ENCODE data around the gene RTCA. TPM values are rescaled to one million over a fixed set of nuclear protein-coding genes. Genes with fewer than 3 reads are reported as not detected.
"Not testable (repeated sequence)": the region's sequence is repeated elsewhere in the genome, so short reads cannot be mapped to it uniquely, and the experiment has no call there.

RTCA gene
- total RNA-seq, 1 experiment from 2014 or later, result 41.7 TPM

DNA sequence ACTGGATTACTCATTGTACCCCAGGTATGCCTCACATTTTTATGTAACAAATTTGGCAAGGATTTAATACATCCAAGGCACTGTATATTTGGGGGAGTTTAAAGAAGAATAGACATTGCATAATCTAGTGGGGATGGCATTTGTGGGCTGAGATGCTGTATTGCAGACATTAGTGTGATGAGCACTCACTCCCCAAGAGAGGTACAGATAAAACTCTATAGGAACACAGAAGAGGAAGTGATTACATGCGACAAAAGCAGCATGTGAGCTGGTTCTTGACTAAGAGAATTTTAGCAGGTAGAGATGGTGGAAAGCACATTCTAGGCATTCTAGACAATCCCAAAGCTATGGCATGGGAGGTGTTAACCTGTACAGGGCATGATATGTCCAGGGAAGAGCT is 62.1 kb downstream of the RTCA start:
- Histone ChIP-seq H3K9ac (ENCODE audit: low read length) (no peak overlapping the region), H3F3A (ENCODE audit: low read length, unreplicated experiment) (no peaks in the 10 kb centered on the region), H2AFZ (ENCODE audit: low read length) (no peak overlapping the region), H3K4me3 (ENCODE audit: low read length) (no peak overlapping the region), H3K4me2 (ENCODE audit: low read length) (no peak overlapping the region), H3K36me3 (ENCODE audit: low read depth, low read length) (no peaks in the 10 kb centered on the region), H3K9me3 (ENCODE audit: low read length) (no peaks in the 10 kb centered on the region), H3K4me1 (ENCODE audit: insufficient read depth, low read length) (peaks cover 5% of the 10 kb centered on the region; the same call in 1 of the 2 replicates), H3K27ac (ENCODE audit: low read length) (no peak overlapping the region), H3K27me3 (ENCODE audit: low read length) (no peaks in the 10 kb centered on the region), H3K9me2 (replicated peaks; ENCODE audit: low read length) (no peaks in the 10 kb centered on the region), H4K20me1 (ENCODE audit: low read length) (no peaks in the 10 kb centered on the region), H3K79me2 (ENCODE audit: low read length) (no peaks in the 10 kb centered on the region)
- no peak for TF ChIP-seq EZH2phosphoT487 (IDR thresholded peaks at IDR 0.05; ENCODE audit: borderline replicate concordance, low read length)
- TF ChIP-seq, protein P1, sequence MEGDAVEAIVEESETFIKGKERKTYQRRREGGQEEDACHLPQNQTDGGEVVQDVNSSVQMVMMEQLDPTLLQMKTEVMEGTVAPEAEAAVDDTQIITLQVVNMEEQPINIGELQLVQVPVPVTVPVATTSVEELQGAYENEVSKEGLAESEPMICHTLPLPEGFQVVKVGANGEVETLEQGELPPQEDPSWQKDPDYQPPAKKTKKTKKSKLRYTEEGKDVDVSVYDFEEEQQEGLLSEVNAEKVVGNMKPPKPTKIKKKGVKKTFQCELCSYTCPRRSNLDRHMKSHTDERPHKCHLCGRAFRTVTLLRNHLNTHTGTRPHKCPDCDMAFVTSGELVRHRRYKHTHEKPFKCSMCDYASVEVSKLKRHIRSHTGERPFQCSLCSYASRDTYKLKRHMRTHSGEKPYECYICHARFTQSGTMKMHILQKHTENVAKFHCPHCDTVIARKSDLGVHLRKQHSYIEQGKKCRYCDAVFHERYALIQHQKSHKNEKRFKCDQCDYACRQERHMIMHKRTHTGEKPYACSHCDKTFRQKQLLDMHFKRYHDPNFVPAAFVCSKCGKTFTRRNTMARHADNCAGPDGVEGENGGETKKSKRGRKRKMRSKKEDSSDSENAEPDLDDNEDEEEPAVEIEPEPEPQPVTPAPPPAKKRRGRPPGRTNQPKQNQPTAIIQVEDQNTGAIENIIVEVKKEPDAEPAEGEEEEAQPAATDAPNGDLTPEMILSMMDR (conservative IDR thresholded peaks at IDR 0.05; ENCODE audit: low read depth, low read length), result no peak
- no peak for TF ChIP-seq EZH2 (IDR thresholded peaks at IDR 0.05; ENCODE audit: low read length, unreplicated experiment)
- DNase-seq, result no peak
- ChIA-PET CTCF (no interaction called here), POLR2A (ENCODE audit: unreplicated experiment) (interaction anchor here (0.6 kb wide), 1 partner anchor 688 kb away, joined by 4 read pairs; no protein-coding TSS in a partner anchor)
- BruUV-seq (replicated peaks), result no TSS peak
- ATAC-seq, result no peak
- intact Hi-C loops (cut with micrococcal nuclease), result no loop called here

DNA sequence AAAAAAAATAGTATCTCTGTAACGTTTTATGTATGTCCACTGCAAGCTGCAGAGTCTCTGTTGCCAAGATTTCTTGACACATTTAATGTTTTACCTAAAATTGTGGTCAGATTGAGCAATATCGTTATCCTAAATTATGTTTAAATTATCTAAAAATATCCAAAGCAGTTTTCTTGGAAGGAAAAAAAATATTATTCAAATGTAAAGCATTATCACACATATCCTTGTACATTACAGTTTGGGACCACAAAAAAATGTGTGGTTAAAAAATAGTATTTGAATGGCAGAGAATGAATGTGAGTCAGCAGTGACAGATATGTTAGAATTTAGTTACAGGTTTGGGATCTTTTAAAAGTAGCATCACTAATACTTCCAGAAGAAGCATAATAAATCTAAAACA is 65.1 kb downstream of the RTCA start:
- H3K27ac ChIP-seq (ENCODE audit: low read length); POLR2A ChIA-PET (ENCODE audit: unreplicated experiment); H3K4me2 ChIP-seq (ENCODE audit: low read length); H3K4me1 ChIP-seq (ENCODE audit: insufficient read depth, low read length); H3K9me3 ChIP-seq (ENCODE audit: low read length); H2AFZ ChIP-seq (ENCODE audit: low read length); H3K79me2 ChIP-seq (ENCODE audit: low read length); H3K9me2 ChIP-seq (replicated peaks; ENCODE audit: low read length); H3K9ac ChIP-seq (ENCODE audit: low read length); intact Hi-C loops (cut with micrococcal nuclease); H3F3A ChIP-seq (ENCODE audit: low read length, unreplicated experiment); H3K4me3 ChIP-seq (ENCODE audit: low read length); BruUV-seq (replicated peaks); H4K20me1 ChIP-seq (ENCODE audit: low read length); H3K36me3 ChIP-seq (ENCODE audit: low read depth, low read length); H3K27me3 ChIP-seq (ENCODE audit: low read length); ATAC-seq; DNase-seq; CTCF ChIA-PET: not testable (repeated sequence)

DNA sequence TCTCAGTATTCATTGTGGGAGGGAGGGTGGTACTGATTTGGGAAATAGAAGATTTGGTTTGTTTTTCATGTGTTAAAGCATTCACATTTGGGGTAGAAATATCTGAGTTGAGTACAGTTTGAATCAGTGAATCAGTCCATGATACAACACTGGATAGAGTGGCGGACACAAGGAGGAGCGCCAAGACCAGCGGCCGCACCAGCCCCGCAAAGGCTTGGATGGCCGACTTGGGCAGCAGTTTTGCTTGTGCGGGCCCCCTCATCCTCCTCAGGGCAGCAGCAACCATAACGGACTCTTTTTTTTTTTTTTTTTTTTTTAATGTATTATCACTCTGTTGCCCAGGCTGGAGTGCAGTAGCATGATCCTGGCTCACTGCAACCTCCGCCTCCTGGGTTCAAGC is 66.3 kb downstream of the RTCA start:
- DNase-seq, result no peak
- Histone ChIP-seq H4K20me1 (ENCODE audit: low read length) (no peaks in the 10 kb centered on the region), H3K36me3 (ENCODE audit: low read depth, low read length) (no peaks in the 10 kb centered on the region), H3K9ac (ENCODE audit: low read length) (no peak overlapping the region), H3K27ac (ENCODE audit: low read length) (no peak overlapping the region), H3K4me3 (ENCODE audit: low read length) (no peak overlapping the region), H3F3A (ENCODE audit: low read length, unreplicated experiment) (no peaks in the 10 kb centered on the region), H3K9me3 (ENCODE audit: low read length) (no peaks in the 10 kb centered on the region), H3K79me2 (ENCODE audit: low read length) (no peaks in the 10 kb centered on the region), H3K27me3 (ENCODE audit: low read length) (no peaks in the 10 kb centered on the region), H2AFZ (ENCODE audit: low read length) (no peak overlapping the region), H3K4me2 (ENCODE audit: low read length) (no peak overlapping the region), H3K4me1 (ENCODE audit: insufficient read depth, low read length) (no peaks in the 10 kb centered on the region), H3K9me2 (replicated peaks; ENCODE audit: low read length) (no peaks in the 10 kb centered on the region)
- BruUV-seq (replicated peaks), result no TSS peak
- ChIA-PET CTCF (no interaction called here), POLR2A (ENCODE audit: unreplicated experiment) (no interaction called here)
- intact Hi-C loops (cut with micrococcal nuclease), result no loop called here
- no peak for ATAC-seq
- TF ChIP-seq EZH2 (IDR thresholded peaks at IDR 0.05; ENCODE audit: low read length, unreplicated experiment) (no peak), EZH2phosphoT487 (IDR thresholded peaks at IDR 0.05; ENCODE audit: borderline replicate concordance, low read length) (no peak)
- TF ChIP-seq, protein P1 (conservative IDR thresholded peaks at IDR 0.05; ENCODE audit: low read depth, low read length), result no peak

All from PC-3 (cell line).